Loucy (cell line): ENCODE measurements around the gene ADGRG2.

Experiments used
- EZH2phosphoT487 ChIP-seq: fragments of 200-600 bp; IDR thresholded peaks from 2 replicates; pipeline ENCODE4 v1.6.1; 2018; ENCODE audit warnings: antibody characterized with exemption, mild to moderate bottlenecking, moderate library complexity, borderline replicate concordance
- TF ChIP-seq, protein P1 (sequence below): fragments of 200-600 bp; sonication (generic); conservative IDR thresholded peaks from 2 replicates; pipeline ENCODE4 v1.5.1; 2014; ENCODE audit warnings: mild to moderate bottlenecking, antibody characterized with exemption, low read length

GRCh38 chrX:19168609-19169008 is 46.3 kb upstream of the ADGRG2 start:
- TF ChIP-seq, protein P1, sequence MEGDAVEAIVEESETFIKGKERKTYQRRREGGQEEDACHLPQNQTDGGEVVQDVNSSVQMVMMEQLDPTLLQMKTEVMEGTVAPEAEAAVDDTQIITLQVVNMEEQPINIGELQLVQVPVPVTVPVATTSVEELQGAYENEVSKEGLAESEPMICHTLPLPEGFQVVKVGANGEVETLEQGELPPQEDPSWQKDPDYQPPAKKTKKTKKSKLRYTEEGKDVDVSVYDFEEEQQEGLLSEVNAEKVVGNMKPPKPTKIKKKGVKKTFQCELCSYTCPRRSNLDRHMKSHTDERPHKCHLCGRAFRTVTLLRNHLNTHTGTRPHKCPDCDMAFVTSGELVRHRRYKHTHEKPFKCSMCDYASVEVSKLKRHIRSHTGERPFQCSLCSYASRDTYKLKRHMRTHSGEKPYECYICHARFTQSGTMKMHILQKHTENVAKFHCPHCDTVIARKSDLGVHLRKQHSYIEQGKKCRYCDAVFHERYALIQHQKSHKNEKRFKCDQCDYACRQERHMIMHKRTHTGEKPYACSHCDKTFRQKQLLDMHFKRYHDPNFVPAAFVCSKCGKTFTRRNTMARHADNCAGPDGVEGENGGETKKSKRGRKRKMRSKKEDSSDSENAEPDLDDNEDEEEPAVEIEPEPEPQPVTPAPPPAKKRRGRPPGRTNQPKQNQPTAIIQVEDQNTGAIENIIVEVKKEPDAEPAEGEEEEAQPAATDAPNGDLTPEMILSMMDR, result no peak
- TF ChIP-seq EZH2phosphoT487, result no peak
